OCI-LY3 (cell line): ENCODE results near the gene SLC25A39.

ENCODE experiments used
- H2AFZ ChIP-seq: fragments of 200-600, 300-600 bp; shearing (Covaris generic); 2 replicates; pipeline ENCODE4 v1.6.0; 2014; ENCODE audit warnings: antibody characterized with exemption, low read depth, low read length
- H3K27ac ChIP-seq: fragments of 200-600, 300-600 bp; sonication (generic); 2 replicates; pipeline ENCODE4 v1.5.1; 2014; ENCODE audit warnings: mild to moderate bottlenecking, low read length, moderate library complexity, mixed read lengths
- H3K27me3 ChIP-seq: fragments of 200-600, 300-600 bp; sonication (generic); 2 replicates; pipeline ENCODE4 v1.6.1; 2014; ENCODE audit warnings: low read depth, low read length, mixed read lengths
- H3K36me3 ChIP-seq: fragments of 200-600, 300-600 bp; sonication (generic); replicated peaks from 2 replicates; pipeline ENCODE3; 2014; ENCODE audit warnings: low read depth, low read length, mixed read lengths
- H3K4me1 ChIP-seq: fragments of 300-600, 200-600 bp; sonication (generic); 2 replicates; pipeline ENCODE4 v1.6.1; 2014; ENCODE audit warnings: low read length, mixed read lengths
- H3K4me2 ChIP-seq: fragments of 200-600, 300-600 bp; sonication (generic); 2 replicates; pipeline ENCODE4 v1.6.1; 2014; ENCODE audit warnings: low read length, mixed read lengths
- H3K4me3 ChIP-seq: fragments of 300-600, 200-600 bp; sonication (generic); 2 replicates; pipeline ENCODE4 v1.5.1; 2014; ENCODE audit warnings: antibody characterized with exemption, mild to moderate bottlenecking, low read length, moderate library complexity
- H3K79me2 ChIP-seq: fragments of 300-600, 200-600 bp; shearing (Covaris generic); 2 replicates; pipeline ENCODE4 v1.6.1; 2014; ENCODE audit warnings: mild to moderate bottlenecking, low read length, mixed read lengths
- H3K9ac ChIP-seq: fragments of 300-600, 200-600 bp; shearing (Covaris generic); 2 replicates; pipeline ENCODE4 v1.6.0; 2014; ENCODE audit warnings: mild to moderate bottlenecking, low read length, moderate library complexity
- H3K9me3 ChIP-seq: fragments of 200-600, 300-600 bp; shearing (Covaris generic); 2 replicates; pipeline ENCODE4 v1.6.1; 2014; ENCODE audit warnings: low read length, mixed read lengths; ENCODE audit not compliant: insufficient read depth
- H4K20me1 ChIP-seq: fragments of 200-600, 300-600 bp; sonication (generic); 2 replicates; pipeline ENCODE4 v1.6.1; 2016; ENCODE audit warnings: low read length, mixed read lengths; ENCODE audit not compliant: insufficient read depth
- EZH2phosphoT487 ChIP-seq: fragments of 200-600 bp; shearing (Covaris generic); IDR thresholded peaks from 2 replicates; pipeline ENCODE4 v1.6.1; 2018; ENCODE audit warnings: antibody characterized with exemption, mixed run types, low read depth
- TF ChIP-seq, protein P1 (sequence below): fragments of 200-600, 300-600 bp; sonication (generic); IDR thresholded peaks from 2 replicates; pipeline ENCODE4 v1.5.1; 2014; ENCODE audit warnings: antibody characterized with exemption, low read length, low read depth

Gene SLC25A39

DNA sequence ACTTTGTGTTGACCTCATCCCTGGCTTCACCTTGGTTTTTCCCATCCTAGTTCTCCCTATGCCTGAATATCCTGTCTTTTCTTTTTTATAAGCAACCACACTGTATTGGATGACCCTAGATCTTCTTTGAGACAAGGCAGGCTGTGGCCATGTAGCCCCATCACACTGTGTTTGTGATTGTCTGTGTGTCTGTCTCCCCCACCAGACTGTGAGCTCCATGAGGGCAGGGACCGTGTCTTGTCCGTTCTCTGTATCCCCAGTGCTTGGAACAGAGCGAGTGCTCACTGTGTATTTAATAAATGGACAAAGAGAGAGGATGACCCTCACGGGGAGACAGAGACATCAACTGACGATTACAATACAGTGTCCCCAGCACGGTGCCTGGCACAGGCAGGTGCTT lies 7.1 kb downstream of the SLC25A39 start:
- Histone ChIP-seq H3K4me2 (no peak overlapping the region), H3K36me3 (peaks cover 19% of the 10 kb centered on the region), H3K9ac (no peak overlapping the region), H3K4me1 (no peaks in the 10 kb centered on the region), H3K9me3 (no peaks in the 10 kb centered on the region), H3K27me3 (no peaks in the 10 kb centered on the region), H4K20me1 (no peaks in the 10 kb centered on the region), H3K27ac (no peak overlapping the region), H2AFZ (no peak overlapping the region), H3K79me2 (peaks cover 5% of the 10 kb centered on the region; the same call in 1 of the 2 replicates), H3K4me3 (no peak overlapping the region)
- TF ChIP-seq, protein P1, sequence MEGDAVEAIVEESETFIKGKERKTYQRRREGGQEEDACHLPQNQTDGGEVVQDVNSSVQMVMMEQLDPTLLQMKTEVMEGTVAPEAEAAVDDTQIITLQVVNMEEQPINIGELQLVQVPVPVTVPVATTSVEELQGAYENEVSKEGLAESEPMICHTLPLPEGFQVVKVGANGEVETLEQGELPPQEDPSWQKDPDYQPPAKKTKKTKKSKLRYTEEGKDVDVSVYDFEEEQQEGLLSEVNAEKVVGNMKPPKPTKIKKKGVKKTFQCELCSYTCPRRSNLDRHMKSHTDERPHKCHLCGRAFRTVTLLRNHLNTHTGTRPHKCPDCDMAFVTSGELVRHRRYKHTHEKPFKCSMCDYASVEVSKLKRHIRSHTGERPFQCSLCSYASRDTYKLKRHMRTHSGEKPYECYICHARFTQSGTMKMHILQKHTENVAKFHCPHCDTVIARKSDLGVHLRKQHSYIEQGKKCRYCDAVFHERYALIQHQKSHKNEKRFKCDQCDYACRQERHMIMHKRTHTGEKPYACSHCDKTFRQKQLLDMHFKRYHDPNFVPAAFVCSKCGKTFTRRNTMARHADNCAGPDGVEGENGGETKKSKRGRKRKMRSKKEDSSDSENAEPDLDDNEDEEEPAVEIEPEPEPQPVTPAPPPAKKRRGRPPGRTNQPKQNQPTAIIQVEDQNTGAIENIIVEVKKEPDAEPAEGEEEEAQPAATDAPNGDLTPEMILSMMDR: no peak
- TF ChIP-seq EZH2phosphoT487: no peak

DNA sequence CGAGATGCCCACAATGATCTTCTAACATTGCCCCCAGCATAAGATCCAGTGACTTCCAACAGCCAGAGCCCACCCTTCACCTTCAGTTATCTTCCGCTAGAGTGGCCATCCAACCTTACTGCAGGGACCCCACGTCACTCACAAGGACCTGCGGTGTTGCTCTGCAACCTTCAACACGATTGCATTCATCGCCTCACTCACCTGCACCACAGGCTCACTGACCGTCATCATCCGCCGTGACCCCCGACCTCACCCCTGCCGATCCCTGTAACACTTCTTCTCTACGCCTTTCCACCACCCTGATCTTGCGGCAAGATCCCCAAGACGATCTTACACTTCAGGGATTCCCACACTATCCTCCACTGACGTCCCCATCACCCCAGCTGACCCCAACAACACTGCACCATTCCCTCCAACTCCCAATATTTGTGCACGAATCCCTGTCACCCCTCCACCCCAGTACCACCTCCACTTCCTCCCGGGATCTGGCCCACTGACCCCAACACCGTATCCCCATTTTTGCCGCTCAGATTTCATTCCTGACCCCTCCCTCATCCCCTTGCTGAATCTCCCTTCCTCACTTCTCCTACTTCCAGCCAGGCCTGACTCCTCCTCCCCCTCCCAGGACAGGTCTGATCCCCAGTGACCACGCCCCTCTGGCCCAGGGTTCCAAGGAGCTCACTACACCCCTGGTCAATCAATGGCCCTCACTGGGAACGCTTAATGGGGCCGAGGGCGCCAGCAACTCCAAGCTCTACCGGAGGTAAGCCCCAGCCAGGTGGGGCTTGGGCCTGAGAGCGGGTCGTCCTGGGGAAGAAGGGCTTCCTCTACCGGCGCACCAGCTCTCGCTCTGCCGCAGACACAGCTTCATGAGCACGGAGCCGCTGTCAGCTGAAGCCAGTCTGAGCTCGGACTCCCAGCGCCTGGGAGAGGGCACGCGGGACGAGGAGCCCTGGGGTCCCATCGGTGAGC lies 8.6 kb downstream of the SLC25A39 start:
- no peak overlapping the region for H2AFZ ChIP-seq
- H3K4me2 ChIP-seq: peak overlapping the region; percentile 36
- H3K9me3 ChIP-seq: no peaks in the 10 kb centered on the region
- peak overlapping the region; percentile 75 for H3K4me3 ChIP-seq
- no peaks in the 10 kb centered on the region for H3K27me3 ChIP-seq
- H3K9ac ChIP-seq: no peak overlapping the region
- no peaks in the 10 kb centered on the region for H4K20me1 ChIP-seq
- no peak overlapping the region for H3K27ac ChIP-seq
- H3K4me1 ChIP-seq: no peaks in the 10 kb centered on the region
- peaks cover 13% of the 10 kb centered on the region for H3K36me3 ChIP-seq
- TF ChIP-seq, protein P1: no peak
- TF ChIP-seq EZH2phosphoT487: no peak
- no peaks in the 10 kb centered on the region for H3K79me2 ChIP-seq

DNA sequence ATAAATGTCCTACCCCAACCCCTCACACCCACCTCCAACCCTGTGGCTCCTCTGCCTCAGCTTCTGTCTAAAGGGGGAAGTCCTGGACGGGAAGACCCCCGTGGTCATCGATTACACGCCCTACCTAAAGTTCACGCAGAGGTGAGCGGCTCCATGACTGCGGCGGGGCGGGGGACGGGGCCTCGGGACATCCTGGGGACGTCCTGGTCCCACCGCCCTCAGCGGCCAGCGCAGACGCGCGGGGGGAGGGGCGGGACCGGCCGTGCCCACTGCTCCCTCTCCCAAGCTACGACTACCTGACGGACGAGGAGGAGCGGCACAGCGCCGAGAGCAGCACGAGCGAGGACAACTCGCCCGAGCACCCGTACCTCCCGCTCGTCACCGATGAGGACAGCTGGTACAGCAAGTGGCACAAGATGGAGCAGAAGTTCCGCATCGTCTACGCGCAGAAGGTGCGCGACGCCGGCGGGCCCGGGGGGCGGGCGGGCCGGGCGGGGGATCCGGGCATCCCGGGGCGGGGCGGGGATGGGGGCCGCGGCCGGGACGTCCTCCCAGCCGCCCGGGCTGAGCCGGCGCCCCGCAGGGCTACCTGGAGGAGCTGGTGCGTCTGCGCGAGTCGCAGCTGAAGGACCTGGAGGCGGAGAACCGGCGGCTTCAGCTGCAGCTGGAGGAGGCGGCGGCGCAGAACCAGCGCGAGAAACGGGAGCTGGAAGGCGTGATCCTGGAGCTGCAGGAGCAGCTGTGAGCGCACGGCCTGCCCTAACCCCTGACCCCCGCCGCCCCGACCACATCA lies 9.6 kb downstream of the SLC25A39 start:
- Histone ChIP-seq H3K36me3 (peaks cover 6% of the 10 kb centered on the region), H3K4me3 (peak overlapping the region; percentile 75), H3K27ac (no peak overlapping the region), H3K4me1 (no peaks in the 10 kb centered on the region), H3K9me3 (no peaks in the 10 kb centered on the region), H4K20me1 (no peaks in the 10 kb centered on the region), H3K79me2 (no peaks in the 10 kb centered on the region), H3K4me2 (peak overlapping the region; percentile 53), H3K9ac (peak overlapping the region; percentile 20; the same call in 1 of the 2 replicates), H3K27me3 (no peaks in the 10 kb centered on the region), H2AFZ (no peak overlapping the region)
- TF ChIP-seq, protein P1: no peak
- no peak for TF ChIP-seq EZH2phosphoT487

DNA sequence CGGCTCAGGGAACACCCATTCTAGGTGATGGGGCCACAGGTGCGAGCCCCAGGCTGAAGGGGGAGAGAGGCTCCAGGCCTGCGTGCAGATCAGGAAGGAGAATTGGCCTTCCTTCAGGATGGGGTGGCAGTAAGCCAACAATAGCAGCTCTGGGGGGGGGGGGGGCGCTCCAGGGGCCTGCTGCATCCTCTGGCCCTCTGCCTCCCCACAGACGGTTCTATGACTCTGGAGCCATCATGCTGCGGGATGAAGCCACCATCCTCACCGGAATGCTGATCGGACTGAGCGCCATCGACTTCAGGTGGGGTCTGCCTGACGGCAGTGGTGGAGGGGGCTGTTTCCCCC lies 10.1 kb downstream of the SLC25A39 start:
- H3K79me2 ChIP-seq: no peaks in the 10 kb centered on the region
- H3K27me3 ChIP-seq: no peaks in the 10 kb centered on the region
- no peaks in the 10 kb centered on the region for H3K9me3 ChIP-seq
- no peak overlapping the region for H3K9ac ChIP-seq
- no peak for TF ChIP-seq EZH2phosphoT487
- TF ChIP-seq, protein P1: no peak
- H3K4me3 ChIP-seq: peak overlapping the region; percentile 75
- peaks cover 1% of the 10 kb centered on the region for H3K36me3 ChIP-seq
- no peaks in the 10 kb centered on the region for H4K20me1 ChIP-seq
- no peak overlapping the region for H3K27ac ChIP-seq
- peak overlapping the region; percentile 53 for H3K4me2 ChIP-seq
- H3K4me1 ChIP-seq: peaks cover 2% of the 10 kb centered on the region; the same call in 1 of the 2 replicates
- no peak overlapping the region for H2AFZ ChIP-seq
